ENCODE results near the gene DCAF4L1.

Gene DCAF4L1, protein sequence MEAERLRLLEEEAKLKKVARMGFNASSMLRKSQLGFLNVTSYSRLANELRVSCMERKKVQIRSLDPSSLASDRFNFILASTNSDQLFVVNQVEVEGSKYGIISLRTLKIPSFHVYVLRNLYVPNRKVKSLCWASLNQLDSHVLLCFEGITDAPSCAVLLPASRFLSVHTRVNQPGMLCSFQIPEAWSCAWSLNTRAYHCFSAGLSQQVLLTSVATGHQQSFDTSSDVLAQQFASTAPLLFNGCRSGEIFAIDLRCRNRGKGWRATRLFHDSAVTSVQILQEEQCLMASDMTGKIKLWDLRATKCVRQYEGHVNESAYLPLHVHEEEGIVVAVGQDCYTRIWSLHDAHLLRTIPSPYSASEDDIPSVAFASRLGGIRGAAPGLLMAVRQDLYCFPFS

DNA sequence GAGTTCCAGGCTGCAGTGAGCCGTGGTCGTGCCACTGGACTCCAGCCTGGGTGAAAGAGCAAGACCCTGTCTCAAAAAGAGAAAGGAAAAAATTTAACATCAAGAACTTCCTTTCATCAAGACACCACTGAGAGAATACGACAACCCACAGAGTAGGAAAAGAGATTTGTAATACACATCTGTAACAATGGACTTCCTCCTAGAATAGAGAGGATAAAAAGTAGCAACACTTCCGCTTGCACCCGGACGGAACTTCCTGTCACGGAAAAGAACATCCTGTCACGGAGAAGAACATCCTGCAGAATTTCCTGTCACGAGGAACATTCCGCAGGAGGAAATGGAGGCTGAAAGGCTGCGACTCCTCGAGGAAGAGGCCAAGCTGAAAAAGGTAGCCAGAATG lies at the start of gene DCAF4L1:
TSS of gene DCAF4L1 (plus strand) at position 301 of the 400 bp plus-strand sequence. CDS start at position 338, 37 bp downstream.
- no peak for DNase-seq (ENCODE audit: low read depth)
- H3K4me3 ChIP-seq (ENCODE audit: low read length) = no peak within 1 kb of the TSS
- TF ChIP-seq, protein P1, sequence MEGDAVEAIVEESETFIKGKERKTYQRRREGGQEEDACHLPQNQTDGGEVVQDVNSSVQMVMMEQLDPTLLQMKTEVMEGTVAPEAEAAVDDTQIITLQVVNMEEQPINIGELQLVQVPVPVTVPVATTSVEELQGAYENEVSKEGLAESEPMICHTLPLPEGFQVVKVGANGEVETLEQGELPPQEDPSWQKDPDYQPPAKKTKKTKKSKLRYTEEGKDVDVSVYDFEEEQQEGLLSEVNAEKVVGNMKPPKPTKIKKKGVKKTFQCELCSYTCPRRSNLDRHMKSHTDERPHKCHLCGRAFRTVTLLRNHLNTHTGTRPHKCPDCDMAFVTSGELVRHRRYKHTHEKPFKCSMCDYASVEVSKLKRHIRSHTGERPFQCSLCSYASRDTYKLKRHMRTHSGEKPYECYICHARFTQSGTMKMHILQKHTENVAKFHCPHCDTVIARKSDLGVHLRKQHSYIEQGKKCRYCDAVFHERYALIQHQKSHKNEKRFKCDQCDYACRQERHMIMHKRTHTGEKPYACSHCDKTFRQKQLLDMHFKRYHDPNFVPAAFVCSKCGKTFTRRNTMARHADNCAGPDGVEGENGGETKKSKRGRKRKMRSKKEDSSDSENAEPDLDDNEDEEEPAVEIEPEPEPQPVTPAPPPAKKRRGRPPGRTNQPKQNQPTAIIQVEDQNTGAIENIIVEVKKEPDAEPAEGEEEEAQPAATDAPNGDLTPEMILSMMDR (IDR thresholded peaks at IDR 0.05; ENCODE audit: insufficient read depth, low read depth, low read length, missing control alignments) = no peak

DNA sequence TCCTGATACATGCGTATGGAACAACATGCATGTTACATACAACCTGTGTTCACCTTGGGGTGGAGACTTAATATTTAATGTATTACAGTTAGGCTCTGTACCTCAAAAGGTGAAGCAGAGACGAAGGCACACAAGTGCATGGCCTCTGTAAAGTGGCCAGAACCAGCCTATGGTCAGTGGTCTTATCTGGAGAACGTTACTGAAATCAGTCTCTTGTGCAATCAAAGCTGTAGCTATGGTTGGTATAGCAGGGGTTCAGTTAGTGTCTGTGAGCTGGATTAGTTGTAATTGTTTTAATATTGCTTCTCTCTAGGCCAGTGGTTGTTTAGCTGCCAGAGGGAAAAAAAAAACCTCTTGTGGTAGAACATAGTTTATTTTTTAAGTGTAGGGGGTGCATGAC lies 48.6 kb upstream of the DCAF4L1 start:
- TF ChIP-seq, protein P1 (IDR thresholded peaks at IDR 0.05; ENCODE audit: insufficient read depth, low read depth, low read length, missing control alignments) = no peak
- no peak overlapping the region for H3K4me3 ChIP-seq (ENCODE audit: low read length)
- no peak for DNase-seq (ENCODE audit: low read depth)

DNA sequence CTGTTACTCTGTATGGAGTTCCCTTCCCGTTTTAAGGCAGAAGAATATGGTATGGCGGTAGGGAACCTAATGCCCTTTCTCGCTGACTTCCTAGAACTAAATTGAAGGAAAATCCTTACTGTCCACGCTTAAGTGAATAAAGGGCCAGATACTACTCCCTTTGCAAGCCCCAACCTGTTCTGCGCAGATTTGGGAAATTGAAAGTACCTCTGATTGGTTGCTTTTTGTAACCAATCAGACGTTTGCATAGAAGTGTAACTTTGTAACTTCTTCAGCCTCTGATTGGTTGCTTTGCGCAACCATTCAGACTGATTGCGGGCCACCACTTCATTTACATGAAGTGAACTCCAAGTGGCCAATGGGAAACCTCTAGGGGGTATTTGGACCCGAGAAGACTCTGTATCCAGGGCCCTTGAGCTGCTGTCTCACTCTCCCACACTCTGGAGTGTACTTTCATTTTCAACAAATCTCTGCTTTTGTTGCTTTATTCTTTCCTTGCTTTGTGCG lies 47.5 kb upstream of the DCAF4L1 start:
- H3K4me3 ChIP-seq (ENCODE audit: low read length) = no peak overlapping the region
- TF ChIP-seq, protein P1 (IDR thresholded peaks at IDR 0.05; ENCODE audit: insufficient read depth, low read depth, low read length, missing control alignments) = no peak
- no peak for DNase-seq (ENCODE audit: low read depth)

DNA sequence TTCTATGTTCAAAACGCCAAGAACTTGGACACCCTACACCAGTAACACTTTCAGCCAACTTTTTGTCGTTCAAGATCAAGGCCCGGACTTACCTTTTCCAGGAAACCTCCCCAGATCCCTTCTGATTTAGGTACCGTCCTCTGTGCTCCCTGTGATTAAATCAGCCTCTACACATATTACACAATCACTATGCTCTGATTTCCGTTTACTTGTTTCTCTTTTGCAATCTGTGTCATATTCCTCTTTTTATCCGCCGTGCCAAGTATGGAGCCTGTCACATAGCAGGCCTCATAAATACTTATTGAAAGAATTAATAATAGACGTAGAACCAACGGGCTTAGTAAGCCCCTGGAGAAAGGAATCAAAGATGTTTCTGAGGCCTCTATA lies 47.0 kb upstream of the DCAF4L1 start:
- peak overlapping the region; percentile 88 for H3K4me3 ChIP-seq (ENCODE audit: low read length)
- peak; percentile 6 for DNase-seq (ENCODE audit: low read depth)
- TF ChIP-seq, protein P1 (IDR thresholded peaks at IDR 0.05; ENCODE audit: insufficient read depth, low read depth, low read length, missing control alignments) = no peak

DNA sequence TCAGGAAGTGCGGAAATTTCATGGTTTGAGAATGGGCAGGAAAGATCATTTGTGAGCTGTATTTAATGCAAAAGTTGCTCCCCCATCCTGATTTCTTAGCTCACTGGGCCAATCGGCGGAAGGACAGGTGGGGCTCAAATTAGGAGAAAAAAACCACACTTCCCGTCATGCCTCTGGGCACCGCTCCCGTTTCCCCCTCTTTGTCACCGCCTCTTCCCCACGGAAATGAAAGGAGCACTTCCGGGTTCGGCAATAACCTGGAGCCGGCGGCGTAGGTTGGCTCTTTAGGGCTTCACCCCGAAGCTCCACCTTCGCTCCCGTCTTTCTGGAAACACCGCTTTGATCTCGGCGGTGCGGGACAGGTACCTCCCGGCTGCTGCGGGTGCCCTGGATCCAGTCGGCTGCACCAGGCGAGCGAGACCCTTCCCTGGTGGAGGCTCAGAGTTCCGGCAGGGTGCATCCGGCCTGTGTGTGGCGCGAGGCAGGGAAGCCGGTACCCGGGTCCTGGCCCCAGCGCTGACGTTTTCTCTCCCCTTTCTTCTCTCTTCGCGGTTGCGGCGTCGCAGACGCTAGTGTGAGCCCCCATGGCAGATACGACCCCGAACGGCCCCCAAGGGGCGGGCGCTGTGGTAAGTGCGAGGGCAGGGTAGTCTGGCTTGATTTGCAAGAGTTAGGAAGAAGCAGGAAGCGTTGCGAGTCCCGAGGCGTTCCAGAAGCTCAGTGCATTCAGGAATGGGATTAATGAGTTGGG lies 46.5 kb upstream of the DCAF4L1 start, which contains the start of gene TMEM33:
TSS of gene TMEM33 (plus strand) at position 529 of the 751 bp plus-strand sequence. CDS start at position 585, 56 bp downstream.
- peak within 1 kb of the TSS; percentile 88 for H3K4me3 ChIP-seq (ENCODE audit: low read length)
- TF ChIP-seq, protein P1 (IDR thresholded peaks at IDR 0.05; ENCODE audit: insufficient read depth, low read depth, low read length, missing control alignments) = peak; percentile 25
- DNase-seq (ENCODE audit: low read depth) = peak; percentile 93

DNA sequence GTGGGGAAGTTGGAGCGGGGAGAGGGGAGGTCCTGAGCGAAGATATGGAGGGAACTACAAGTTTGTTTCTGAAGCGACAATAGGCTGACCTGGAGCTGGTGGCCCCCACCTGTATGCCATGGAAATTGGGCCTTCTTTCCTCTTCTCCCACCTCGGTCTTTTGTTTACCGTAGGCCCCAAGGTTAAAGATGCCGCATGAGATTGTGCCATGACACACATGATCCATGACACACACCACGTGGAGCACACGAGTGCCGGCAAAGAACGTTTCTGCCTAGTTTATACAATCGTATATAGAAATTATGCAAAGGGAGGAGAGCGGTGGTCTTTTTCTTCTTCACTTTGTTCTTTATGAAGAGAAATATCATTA lies 45.9 kb upstream of the DCAF4L1 start:
- peak overlapping the region; percentile 88 for H3K4me3 ChIP-seq (ENCODE audit: low read length)
- TF ChIP-seq, protein P1 (IDR thresholded peaks at IDR 0.05; ENCODE audit: insufficient read depth, low read depth, low read length, missing control alignments) = no peak
- peak; percentile 59 for DNase-seq (ENCODE audit: low read depth)

Measured in epithelial cell of esophagus (primary cell).